ENCODE measurements around the gene HTR2C. TPM values are rescaled to one million over a fixed set of nuclear protein-coding genes. Genes with fewer than 3 reads are reported as not detected.

HTR2C gene
- total and polyA plus RNA-seq, 2 of the 13 experiments (the other 11 are each of a cell fraction or from before 2014, with no cell fraction given) = 0.01 TPM; not detected in 1

DNA sequence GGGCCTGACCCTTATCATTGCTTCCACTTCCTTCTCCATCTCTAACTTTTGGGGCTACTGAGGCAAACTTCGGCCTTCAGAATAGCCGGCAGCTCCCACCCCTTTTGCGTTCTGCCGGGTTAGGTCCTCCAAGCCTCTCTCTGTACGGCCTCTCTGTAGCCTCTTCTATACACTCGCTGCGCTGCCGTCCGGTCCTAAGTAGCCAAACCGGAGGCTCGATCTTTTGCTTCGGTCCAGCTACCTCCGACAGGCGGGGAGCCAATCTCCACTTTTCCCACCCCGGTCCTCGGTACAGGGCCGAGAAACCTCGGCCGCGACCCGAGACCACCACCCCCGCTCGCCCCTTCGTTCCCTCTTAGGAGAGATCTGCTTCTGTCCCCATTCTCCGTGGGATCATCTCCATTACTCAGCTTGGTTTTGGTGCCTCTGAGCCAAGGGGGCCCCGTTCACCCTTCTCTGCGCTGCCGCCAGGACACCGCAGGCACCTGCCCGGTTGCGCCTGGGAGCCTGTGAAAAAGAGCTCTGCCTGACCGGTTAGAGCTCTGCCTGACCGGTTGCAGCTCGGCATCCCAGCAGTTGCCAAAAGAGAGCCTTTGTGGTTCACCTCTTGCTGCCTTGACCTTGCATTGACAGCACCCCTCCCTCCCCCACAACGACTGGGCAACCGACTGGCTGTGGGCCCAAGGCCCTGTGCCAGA lies 1.0 kb upstream of the HTR2C start:
- no peaks in the 10 kb centered on the region for H3K9me3 ChIP-seq (ENCODE audit: low read length)
- in situ Hi-C loops (cut with HindIII; ENCODE audit: extremely low pct_ligation_motif_present, low pct_unique_long_range_greater_than_20kb) (no loop called here), intact Hi-C loops (cut with micrococcal nuclease; ENCODE audit: unreplicated experiment) (no loop called here)
- TF ChIP-seq FOSL2 (CRISPR knock-in tag; IDR thresholded peaks at IDR 0.05) = no peak
- no peak for TF ChIP-seq ZNF292 (CRISPR knock-in tag; IDR thresholded peaks at IDR 0.05; ENCODE audit: borderline replicate concordance, low read depth)
- TF ChIP-seq ZNF180 (CRISPR knock-in tag; IDR thresholded peaks at IDR 0.05; ENCODE audit: borderline replicate concordance, low read depth) = no peak
- TF ChIP-seq, protein P1, sequence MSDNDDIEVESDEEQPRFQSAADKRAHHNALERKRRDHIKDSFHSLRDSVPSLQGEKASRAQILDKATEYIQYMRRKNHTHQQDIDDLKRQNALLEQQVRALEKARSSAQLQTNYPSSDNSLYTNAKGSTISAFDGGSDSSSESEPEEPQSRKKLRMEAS (IDR thresholded peaks at IDR 0.05) = no peak
- TF ChIP-seq SMARCC2 (IDR thresholded peaks at IDR 0.05) = no peak
- TF ChIP-seq, protein P2, sequence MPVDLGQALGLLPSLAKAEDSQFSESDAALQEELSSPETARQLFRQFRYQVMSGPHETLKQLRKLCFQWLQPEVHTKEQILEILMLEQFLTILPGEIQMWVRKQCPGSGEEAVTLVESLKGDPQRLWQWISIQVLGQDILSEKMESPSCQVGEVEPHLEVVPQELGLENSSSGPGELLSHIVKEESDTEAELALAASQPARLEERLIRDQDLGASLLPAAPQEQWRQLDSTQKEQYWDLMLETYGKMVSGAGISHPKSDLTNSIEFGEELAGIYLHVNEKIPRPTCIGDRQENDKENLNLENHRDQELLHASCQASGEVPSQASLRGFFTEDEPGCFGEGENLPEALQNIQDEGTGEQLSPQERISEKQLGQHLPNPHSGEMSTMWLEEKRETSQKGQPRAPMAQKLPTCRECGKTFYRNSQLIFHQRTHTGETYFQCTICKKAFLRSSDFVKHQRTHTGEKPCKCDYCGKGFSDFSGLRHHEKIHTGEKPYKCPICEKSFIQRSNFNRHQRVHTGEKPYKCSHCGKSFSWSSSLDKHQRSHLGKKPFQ (CRISPR knock-in tag; IDR thresholded peaks at IDR 0.05; ENCODE audit: insufficient replicate concordance) = no peak
- TF ChIP-seq ZNF652 (CRISPR knock-in tag; IDR thresholded peaks at IDR 0.05; ENCODE audit: borderline replicate concordance, low read depth) = no peak
- TF ChIP-seq, protein P3, sequence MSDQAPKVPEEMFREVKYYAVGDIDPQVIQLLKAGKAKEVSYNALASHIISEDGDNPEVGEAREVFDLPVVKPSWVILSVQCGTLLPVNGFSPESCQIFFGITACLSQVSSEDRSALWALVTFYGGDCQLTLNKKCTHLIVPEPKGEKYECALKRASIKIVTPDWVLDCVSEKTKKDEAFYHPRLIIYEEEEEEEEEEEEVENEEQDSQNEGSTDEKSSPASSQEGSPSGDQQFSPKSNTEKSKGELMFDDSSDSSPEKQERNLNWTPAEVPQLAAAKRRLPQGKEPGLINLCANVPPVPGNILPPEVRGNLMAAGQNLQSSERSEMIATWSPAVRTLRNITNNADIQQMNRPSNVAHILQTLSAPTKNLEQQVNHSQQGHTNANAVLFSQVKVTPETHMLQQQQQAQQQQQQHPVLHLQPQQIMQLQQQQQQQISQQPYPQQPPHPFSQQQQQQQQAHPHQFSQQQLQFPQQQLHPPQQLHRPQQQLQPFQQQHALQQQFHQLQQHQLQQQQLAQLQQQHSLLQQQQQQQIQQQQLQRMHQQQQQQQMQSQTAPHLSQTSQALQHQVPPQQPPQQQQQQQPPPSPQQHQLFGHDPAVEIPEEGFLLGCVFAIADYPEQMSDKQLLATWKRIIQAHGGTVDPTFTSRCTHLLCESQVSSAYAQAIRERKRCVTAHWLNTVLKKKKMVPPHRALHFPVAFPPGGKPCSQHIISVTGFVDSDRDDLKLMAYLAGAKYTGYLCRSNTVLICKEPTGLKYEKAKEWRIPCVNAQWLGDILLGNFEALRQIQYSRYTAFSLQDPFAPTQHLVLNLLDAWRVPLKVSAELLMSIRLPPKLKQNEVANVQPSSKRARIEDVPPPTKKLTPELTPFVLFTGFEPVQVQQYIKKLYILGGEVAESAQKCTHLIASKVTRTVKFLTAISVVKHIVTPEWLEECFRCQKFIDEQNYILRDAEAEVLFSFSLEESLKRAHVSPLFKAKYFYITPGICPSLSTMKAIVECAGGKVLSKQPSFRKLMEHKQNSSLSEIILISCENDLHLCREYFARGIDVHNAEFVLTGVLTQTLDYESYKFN (CRISPR knock-in tag; conservative IDR thresholded peaks at IDR 0.05) = no peak
- TF ChIP-seq CREM (IDR thresholded peaks at IDR 0.05) = no peak
- TF ChIP-seq CREM (CRISPR knock-in tag; IDR thresholded peaks at IDR 0.05) = no peak
- TF ChIP-seq ZNF264 (CRISPR knock-in tag; IDR thresholded peaks at IDR 0.05) = no peak
- TF ChIP-seq ZNF232 (CRISPR knock-in tag; IDR thresholded peaks at IDR 0.05; ENCODE audit: borderline replicate concordance) = no peak
- TF ChIP-seq TAF1 (CRISPR knock-in tag; IDR thresholded peaks at IDR 0.05) = no peak
- no peak for TF ChIP-seq ZNF510 (CRISPR knock-in tag; IDR thresholded peaks at IDR 0.05; ENCODE audit: low read depth)
- TF ChIP-seq, protein P4, sequence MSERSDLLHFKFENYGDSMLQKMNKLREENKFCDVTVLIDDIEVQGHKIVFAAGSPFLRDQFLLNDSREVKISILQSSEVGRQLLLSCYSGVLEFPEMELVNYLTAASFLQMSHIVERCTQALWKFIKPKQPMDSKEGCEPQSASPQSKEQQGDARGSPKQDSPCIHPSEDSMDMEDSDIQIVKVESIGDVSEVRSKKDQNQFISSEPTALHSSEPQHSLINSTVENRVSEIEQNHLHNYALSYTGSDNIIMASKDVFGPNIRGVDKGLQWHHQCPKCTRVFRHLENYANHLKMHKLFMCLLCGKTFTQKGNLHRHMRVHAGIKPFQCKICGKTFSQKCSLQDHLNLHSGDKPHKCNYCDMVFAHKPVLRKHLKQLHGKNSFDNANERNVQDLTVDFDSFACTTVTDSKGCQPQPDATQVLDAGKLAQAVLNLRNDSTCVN (CRISPR knock-in tag; IDR thresholded peaks at IDR 0.05; ENCODE audit: borderline replicate concordance) = no peak
- no peak for TF ChIP-seq ZBTB7A (CRISPR knock-in tag; IDR thresholded peaks at IDR 0.05)
- no peak for FAIRE-seq
- no peak overlapping the region for H3K4me3 ChIP-seq (replicated peaks in 1 of 3; ENCODE audit: insufficient read depth in 1 of 3, low read depth in 2 of 3, low read length in 3 of 3)
- H3K27ac ChIP-seq (ENCODE audit: extremely low read length, insufficient read depth, low read length) = no peak overlapping the region
- H3K27me3 ChIP-seq (ENCODE audit: control insufficient read depth in 1 of 2, insufficient read depth in 2 of 2, low read length in 2 of 2) = peaks cover 2 to 14% of the 10 kb centered on the region in 2 experiments; a peak in 2 of 5 replicates
- no TSS peak for BruUV-seq (replicated peaks)
- DNase-seq (ENCODE audit: low spot score) = no peak
- H4K20me1 ChIP-seq (ENCODE audit: insufficient read depth, low read length) = no peaks in the 10 kb centered on the region
- H3K79me2 ChIP-seq (ENCODE audit: insufficient read depth, low read length) = no peaks in the 10 kb centered on the region
- no peak overlapping the region for H3K4me2 ChIP-seq (ENCODE audit: low read depth, low read length)
- no peaks in the 10 kb centered on the region for H3K4me1 ChIP-seq (ENCODE audit: insufficient read depth, low read length)
- ChIA-PET CTCF (ENCODE audit: low intra/inter-chr PET ratio, low total read pairs) (no interaction called here), POLR2A (no interaction called here)
- H3K36me3 ChIP-seq (replicated peaks in 1 of 2; ENCODE audit: control insufficient read depth in 1 of 2, insufficient read depth in 2 of 2, low read length in 2 of 2) = no peaks in the 10 kb centered on the region
- no peak overlapping the region for H2AFZ ChIP-seq (ENCODE audit: low read length)
- no peak overlapping the region for H3K9ac ChIP-seq (ENCODE audit: insufficient read depth, low read depth, low read length)
- ATAC-seq = no peak
- WGBS (ENCODE audit: low lambda C conversion rate) = 15% methylated on average over 8 of the region's 36 CpGs

Measured in HepG2 (cell line).